SU-DHL-6 (cell line): ENCODE measurements around the gene OCLN.
"Not testable (repeated sequence)": the region's sequence is repeated elsewhere in the genome, so short reads cannot be mapped to it uniquely, and the experiment has no call there.

Source experiments
- H2AFZ ChIP-seq: fragments of 200-600 bp; sonication (generic); 2 replicates; pipeline ENCODE4 v1.6.1; 2014; ENCODE audit warnings: low read depth, mild to moderate bottlenecking, moderate library complexity, mixed read lengths, antibody characterized with exemption, low read length; ENCODE audit not compliant: severe bottlenecking
- H3F3A ChIP-seq: fragments of 200-600 bp; shearing (Covaris generic); 2 replicates; pipeline ENCODE4 v1.6.0; 2016; ENCODE audit warnings: antibody characterized with exemption, mild to moderate bottlenecking; ENCODE audit not compliant: insufficient read depth
- H3K27ac ChIP-seq: fragments of 200-600 bp; sonication (generic); 2 replicates; pipeline ENCODE4 v1.5.1; 2016; ENCODE audit warnings: low read depth, mild to moderate bottlenecking, low read length, moderate library complexity, mixed read lengths
- H3K27me3 ChIP-seq: fragments of 200-600 bp; sonication (generic), shearing (Covaris generic); 2 replicates; pipeline ENCODE4 v1.6.0; 2014; ENCODE audit warnings: mild to moderate bottlenecking, low read length
- H3K36me3 ChIP-seq: fragments of 200-600 bp; sonication (generic); 2 replicates; pipeline ENCODE4 v1.6.1; 2014; ENCODE audit warnings: mild to moderate bottlenecking, low read length, mixed read lengths
- H3K4me2 ChIP-seq: fragments of 300-600, 200-600 bp; shearing (Covaris generic), sonication (generic); 2 replicates; pipeline ENCODE4 v1.6.0; 2014; ENCODE audit warnings: low read length, low read depth, mild to moderate bottlenecking; ENCODE audit not compliant: poor library complexity, severe bottlenecking
- H3K4me3 ChIP-seq: fragments of 200-600 bp; sonication (generic); 2 replicates; pipeline ENCODE4 v1.5.1; 2014; ENCODE audit warnings: antibody characterized with exemption, low read length, mild to moderate bottlenecking, mixed read lengths; ENCODE audit not compliant: insufficient read depth, poor library complexity, severe bottlenecking
- H3K79me2 ChIP-seq: fragments of 200-600 bp; sonication (generic); 2 replicates; pipeline ENCODE4 v1.6.1; 2014; ENCODE audit warnings: mild to moderate bottlenecking, low read length, moderate library complexity; ENCODE audit not compliant: insufficient read depth
- H3K9ac ChIP-seq: fragments of 200-600 bp; sonication (generic); 2 replicates; pipeline ENCODE4 v1.7.0; 2014; ENCODE audit warnings: mild to moderate bottlenecking, low read length
- H3K9me2 ChIP-seq: fragments of 200-600 bp; sonication (generic); replicated peaks from 2 replicates; pipeline ENCODE4 v1.6.1; 2014; ENCODE audit warnings: low read length; ENCODE audit not compliant: insufficient read depth
- H3K9me3 ChIP-seq: fragments of 200-600 bp; sonication (generic); 2 replicates; pipeline ENCODE4 v1.6.1; 2014; ENCODE audit warnings: low read length, mixed read lengths; ENCODE audit not compliant: insufficient read depth
- H4K20me1 ChIP-seq: fragments of 200-600 bp; sonication (generic); 2 replicates; pipeline ENCODE4 v1.6.1; 2014; ENCODE audit warnings: low read depth, mild to moderate bottlenecking, antibody characterized with exemption, low read length, moderate library complexity, mixed read lengths
- CTCF ChIP-seq: fragments of 200-600 bp; sonication (generic); IDR thresholded peaks from one replicate; pipeline ENCODE4 v1.5.1; 2017; ENCODE audit warnings: antibody characterized with exemption, mild to moderate bottlenecking, low read length, moderate library complexity; ENCODE audit not compliant: insufficient read depth, poor library complexity, severe bottlenecking
- EZH2phosphoT487 ChIP-seq: fragments of 200-600 bp; sonication (generic), shearing (Covaris generic); conservative IDR thresholded peaks from 2 replicates; pipeline ENCODE4 v1.6.1; 2018; ENCODE audit warnings: mild to moderate bottlenecking, antibody characterized with exemption, low read length, moderate library complexity, mixed read lengths

Gene OCLN

DNA sequence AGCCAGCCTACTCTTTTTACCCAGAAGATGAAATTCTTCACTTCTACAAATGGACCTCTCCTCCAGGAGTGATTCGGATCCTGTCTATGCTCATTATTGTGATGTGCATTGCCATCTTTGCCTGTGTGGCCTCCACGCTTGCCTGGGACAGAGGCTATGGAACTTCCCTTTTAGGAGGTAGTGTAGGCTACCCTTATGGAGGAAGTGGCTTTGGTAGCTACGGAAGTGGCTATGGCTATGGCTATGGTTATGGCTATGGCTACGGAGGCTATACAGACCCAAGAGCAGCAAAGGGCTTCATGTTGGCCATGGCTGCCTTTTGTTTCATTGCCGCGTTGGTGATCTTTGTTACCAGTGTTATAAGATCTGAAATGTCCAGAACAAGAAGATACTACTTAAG is 16.6 kb downstream of the OCLN start:
- Histone ChIP-seq H3K36me3 (no peaks in the 10 kb centered on the region), H3K27ac (no peak overlapping the region), H4K20me1 (no peaks in the 10 kb centered on the region), H3K9me3 (no peaks in the 10 kb centered on the region), H3K4me3 (no peak overlapping the region), H3K9me2 (no peaks in the 10 kb centered on the region), H3K4me2 (no peak overlapping the region), H3K27me3 (no peaks in the 10 kb centered on the region), H3K9ac (no peak overlapping the region), H3K79me2 (no peaks in the 10 kb centered on the region), H3F3A (no peaks in the 10 kb centered on the region), H2AFZ (no peak overlapping the region)
- TF ChIP-seq CTCF (no peak), EZH2phosphoT487 (no peak)

- H3K27ac ChIP-seq: no peak overlapping the region
- H3F3A ChIP-seq: no peaks in the 10 kb centered on the region
- no peak for TF ChIP-seq EZH2phosphoT487
- TF ChIP-seq CTCF: no peak
- H3K36me3 ChIP-seq: no peaks in the 10 kb centered on the region
- H3K9me3 ChIP-seq: no peaks in the 10 kb centered on the region
- no peaks in the 10 kb centered on the region for H3K9me2 ChIP-seq
- no peak overlapping the region for H3K9ac ChIP-seq
- H2AFZ ChIP-seq: no peak overlapping the region
- H3K4me3 ChIP-seq: no peak overlapping the region
- H3K27me3 ChIP-seq: no peaks in the 10 kb centered on the region
- no peak overlapping the region for H3K4me2 ChIP-seq
- H4K20me1 ChIP-seq: no peaks in the 10 kb centered on the region
- H3K79me2 ChIP-seq: no peaks in the 10 kb centered on the region
Measured at GRCh38 chr5:69510694-69511093, 18.1 kb downstream of the OCLN start.

DNA sequence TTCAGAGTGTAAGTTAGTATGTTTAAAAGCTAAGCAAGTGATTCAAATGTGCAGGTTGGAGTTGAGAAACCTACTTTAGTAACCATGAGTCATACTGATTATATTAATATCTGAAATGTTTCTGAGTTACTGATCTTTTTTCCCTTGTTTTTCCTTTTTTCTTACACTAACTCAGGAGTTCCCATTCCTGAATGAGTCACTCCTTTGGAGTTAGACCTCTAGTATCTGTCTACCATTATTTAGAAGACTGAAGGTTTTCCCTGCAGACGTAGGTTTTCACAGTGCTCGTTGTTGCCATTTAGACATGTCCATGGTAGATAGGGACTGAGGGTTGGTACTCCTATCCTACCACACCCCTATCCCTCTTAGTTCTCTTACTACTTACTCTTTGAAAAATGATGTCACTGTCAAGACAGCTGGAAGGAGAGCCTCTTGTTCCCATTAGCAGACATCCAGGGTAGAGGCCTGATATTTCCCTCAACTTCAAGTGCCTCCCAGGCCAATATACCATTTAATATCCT is 20.2 kb downstream of the OCLN start:
- no peak overlapping the region for H3K27ac ChIP-seq

GRCh38 chr5:69515570-69515969 is 23.0 kb downstream of the OCLN start:
- not testable (repeated sequence) for H3F3A ChIP-seq, H3K9ac ChIP-seq

More for the DNA sequence above, 20.2 kb downstream of the OCLN start:
- no peak for TF ChIP-seq CTCF
- no peak for TF ChIP-seq EZH2phosphoT487
- Histone ChIP-seq H3K9me3 (no peaks in the 10 kb centered on the region), H2AFZ (no peak overlapping the region), H3K4me2 (no peak overlapping the region), H4K20me1 (no peaks in the 10 kb centered on the region), H3K27me3 (no peaks in the 10 kb centered on the region), H3K9me2 (no peaks in the 10 kb centered on the region), H3F3A (no peaks in the 10 kb centered on the region), H3K79me2 (no peaks in the 10 kb centered on the region), H3K36me3 (no peaks in the 10 kb centered on the region), H3K4me3 (no peak overlapping the region), H3K9ac (no peak overlapping the region)

More at GRCh38 chr5:69515570-69515969, 23.0 kb downstream of the OCLN start:
- not testable (repeated sequence) for H2AFZ ChIP-seq, H3K27ac ChIP-seq, H3K9me3 ChIP-seq, H4K20me1 ChIP-seq, H3K27me3 ChIP-seq, H3K4me2 ChIP-seq, H3K9me2 ChIP-seq, H3K79me2 ChIP-seq, H3K36me3 ChIP-seq, H3K4me3 ChIP-seq
